ENCODE measurements around the gene BTD. TPM values are rescaled to one million over a fixed set of nuclear protein-coding genes. Genes with fewer than 3 reads are reported as not detected.

Gene BTD
- total and polyA plus RNA-seq, 12 donors: 4.8 to 17.2 (median 13.0) TPM

- peak overlapping the region in 2 of 10 donors; percentile 61 to 69 for H3K27ac ChIP-seq
- no peak for ATAC-seq
- H3K36me3 ChIP-seq: no peaks in the 10 kb centered on the region
- H3K9me3 ChIP-seq: no peaks in the 10 kb centered on the region
- H3K27me3 ChIP-seq: no peaks in the 10 kb centered on the region
- H3K4me3 ChIP-seq: no peak overlapping the region
- WGBS, 2 donors: 94 to 97% methylated on average over 4 of the region's 4 CpGs
- TF ChIP-seq CTCF (IDR thresholded peaks at IDR 0.05): no peak
- H3K4me1 ChIP-seq: peaks cover 0 to 65% (median 45%) of the 10 kb centered on the region in 9 donors
- intact Hi-C loops (cut with DNase I): loop anchor here in 9 of 10 donors (5.0 to 10.0 kb wide), 9 partner anchors 53 to 623 kb away; partner anchors contain the start of genes ANKRD28 (in 1 of the 9) and GALNT15 (in 1 of the 9)
- DNase-seq: no peak
Observed at GRCh38 chr3:15632212-15632580, 30.7 kb downstream of the BTD start.

GRCh38 chr3:15633159-15633558 is 31.6 kb downstream of the BTD start:
- Histone ChIP-seq H3K27me3 (no peaks in the 10 kb centered on the region), H3K36me3 (no peaks in the 10 kb centered on the region), H3K27ac (peak overlapping the region in 1 of 10 donors; percentile 78), H3K4me3 (no peak overlapping the region), H3K9me3 (no peaks in the 10 kb centered on the region), H3K4me1 (peaks cover 0 to 72% (median 51%) of the 10 kb centered on the region in 9 donors)
- WGBS, 2 donors: 85 to 89% methylated on average over 5 of the region's 5 CpGs
- no peak for TF ChIP-seq CTCF (IDR thresholded peaks at IDR 0.05)
- ATAC-seq (no peak), DNase-seq (no peak)
- intact Hi-C loops (cut with DNase I): loop anchor here in 9 of 10 donors (5.0 to 10.0 kb wide), 9 partner anchors 52 to 622 kb away; partner anchors contain the start of genes ANKRD28 (in 1 of the 9) and GALNT15 (in 1 of the 9)

GRCh38 chr3:15633766-15634598 is 32.4 kb downstream of the BTD start:
- DNase-seq: no peak
- Histone ChIP-seq H3K27me3 (no peaks in the 10 kb centered on the region), H3K36me3 (no peaks in the 10 kb centered on the region), H3K27ac (peak overlapping the region in 6 of 10 donors; percentile 32 to 83 (median 67)), H3K4me1 (peaks cover 0 to 72% (median 51%) of the 10 kb centered on the region in 9 donors), H3K9me3 (no peaks in the 10 kb centered on the region), H3K4me3 (no peak overlapping the region)
- no peak for ATAC-seq
- WGBS, 2 donors: 34 to 42% methylated on average over 4 of the region's 4 CpGs
- no peak for TF ChIP-seq CTCF (IDR thresholded peaks at IDR 0.05)
- intact Hi-C loops (cut with DNase I): loop anchor here in 9 of 10 donors (5.0 to 10.0 kb wide), 9 partner anchors 51 to 621 kb away; partner anchors contain the start of genes ANKRD28 (in 1 of the 9) and GALNT15 (in 1 of the 9)

GRCh38 chr3:15634671-15635070 is 33.1 kb downstream of the BTD start:
- WGBS, 2 donors: 75 to 83% methylated on average over 2 of the region's 2 CpGs
- H3K4me3 ChIP-seq: no peak overlapping the region

More at GRCh38 chr3:15634671-15635070, 33.1 kb downstream of the BTD start:
- Histone ChIP-seq H3K27ac (peak overlapping the region in 7 of 10 donors; percentile 32 to 83 (median 72)), H3K27me3 (no peaks in the 10 kb centered on the region), H3K36me3 (no peaks in the 10 kb centered on the region), H3K4me1 (peaks cover 0 to 71% (median 51%) of the 10 kb centered on the region in 9 donors), H3K9me3 (no peaks in the 10 kb centered on the region)
- intact Hi-C loops (cut with DNase I): loop anchor here in 9 of 10 donors (5.0 to 10.0 kb wide), 9 partner anchors 50 to 620 kb away; partner anchors contain the start of genes ANKRD28 (in 1 of the 9) and GALNT15 (in 1 of the 9)
- DNase-seq (no peak), ATAC-seq (no peak)
- TF ChIP-seq CTCF (IDR thresholded peaks at IDR 0.05): no peak
